Effector memory CD4-positive, alpha-beta T cell (primary cell): ENCODE data around the gene SRPX2.

ENCODE experiments used
- DNase-seq, 3 donors: peaks; one replicate each; pipeline ENCODE4 v3.0.0-alpha.2; 2020
- H3K27ac ChIP-seq: 2 replicates; pipeline ENCODE4 v1.7.0; 2013; ENCODE audit warnings: mild to moderate bottlenecking, low read length, moderate library complexity; ENCODE audit not compliant: insufficient read depth, poor library complexity, severe bottlenecking
- H3K27me3 ChIP-seq: replicated peaks from 2 replicates; pipeline ENCODE4 v1.7.0; 2013; ENCODE audit warnings: mild to moderate bottlenecking, low read length; ENCODE audit not compliant: insufficient read depth, control insufficient read depth, poor library complexity, severe bottlenecking
- H3K36me3 ChIP-seq: 2 replicates; pipeline ENCODE4 v1.7.0; 2013; ENCODE audit warnings: mild to moderate bottlenecking, low read length, moderate library complexity; ENCODE audit not compliant: control insufficient read depth, insufficient read depth
- H3K4me1 ChIP-seq: 2 replicates; pipeline ENCODE4 v1.7.0; 2013; ENCODE audit warnings: low read length, mild to moderate bottlenecking; ENCODE audit not compliant: control insufficient read depth, insufficient read depth, poor library complexity, severe bottlenecking
- H3K4me3 ChIP-seq: 2 replicates; pipeline ENCODE4 v1.7.0; 2013; ENCODE audit warnings: low read length, low read depth, mild to moderate bottlenecking; ENCODE audit not compliant: insufficient read depth, poor library complexity, severe bottlenecking
- H3K9me3 ChIP-seq: 2 replicates; pipeline ENCODE4 v1.7.0; 2013; ENCODE audit warnings: mild to moderate bottlenecking, low read length, moderate library complexity; ENCODE audit not compliant: control insufficient read depth

The SRPX2 gene

GRCh38 chrX:100673397-100673953 lies 29.5 kb downstream of the SRPX2 start:
- H3K27me3 ChIP-seq: no peaks in the 10 kb centered on the region
- H3K4me3 ChIP-seq: no peak overlapping the region
- H3K9me3 ChIP-seq: no peaks in the 10 kb centered on the region
- no peaks in the 10 kb centered on the region for H3K4me1 ChIP-seq
- H3K36me3 ChIP-seq: no peaks in the 10 kb centered on the region
- DNase-seq: no peak
- no peak overlapping the region for H3K27ac ChIP-seq

- H3K9me3 ChIP-seq: no peaks in the 10 kb centered on the region
- no peaks in the 10 kb centered on the region for H3K4me1 ChIP-seq
- H3K27ac ChIP-seq: no peak overlapping the region
- no peak overlapping the region for H3K4me3 ChIP-seq
- H3K36me3 ChIP-seq: no peaks in the 10 kb centered on the region
- H3K27me3 ChIP-seq: no peaks in the 10 kb centered on the region
- DNase-seq: no peak
These were observed 30.7 kb downstream of the SRPX2 start for GRCh38 chrX:100674705-100675104.

GRCh38 chrX:100677611-100678181 lies 33.7 kb downstream of the SRPX2 start:
- Histone ChIP-seq H3K27ac (no peak overlapping the region), H3K4me3 (no peak overlapping the region), H3K4me1 (no peaks in the 10 kb centered on the region), H3K27me3 (no peaks in the 10 kb centered on the region), H3K36me3 (no peaks in the 10 kb centered on the region), H3K9me3 (no peaks in the 10 kb centered on the region)
- no peak for DNase-seq

- Histone ChIP-seq H3K9me3 (no peaks in the 10 kb centered on the region), H3K27me3 (no peaks in the 10 kb centered on the region), H3K4me1 (no peaks in the 10 kb centered on the region), H3K27ac (no peak overlapping the region), H3K4me3 (no peak overlapping the region), H3K36me3 (no peaks in the 10 kb centered on the region)
- no peak for DNase-seq
These were observed 36.8 kb downstream of the SRPX2 start for GRCh38 chrX:100680756-100681155.

- Histone ChIP-seq H3K27ac (no peak overlapping the region), H3K27me3 (no peaks in the 10 kb centered on the region), H3K9me3 (no peaks in the 10 kb centered on the region), H3K36me3 (no peaks in the 10 kb centered on the region), H3K4me1 (no peaks in the 10 kb centered on the region), H3K4me3 (no peak overlapping the region)
- no peak for DNase-seq
These were observed 37.6 kb downstream of the SRPX2 start for GRCh38 chrX:100681599-100681998.

GRCh38 chrX:100682939-100683338 lies 38.9 kb downstream of the SRPX2 start:
- Histone ChIP-seq H3K36me3 (no peaks in the 10 kb centered on the region), H3K4me3 (no peak overlapping the region), H3K27me3 (no peaks in the 10 kb centered on the region), H3K9me3 (no peaks in the 10 kb centered on the region), H3K4me1 (no peaks in the 10 kb centered on the region), H3K27ac (no peak overlapping the region)
- DNase-seq: no peak

GRCh38 chrX:100685284-100685996 lies 41.4 kb downstream of the SRPX2 start:
- Histone ChIP-seq H3K36me3 (no peaks in the 10 kb centered on the region), H3K27me3 (no peaks in the 10 kb centered on the region), H3K9me3 (no peaks in the 10 kb centered on the region), H3K27ac (no peak overlapping the region), H3K4me1 (no peaks in the 10 kb centered on the region), H3K4me3 (no peak overlapping the region)
- DNase-seq: peak; percentile 9 to 47 (median 17)

GRCh38 chrX:100685997-100686305 lies 42.0 kb downstream of the SRPX2 start:
- H3K27me3 ChIP-seq: no peaks in the 10 kb centered on the region
- H3K27ac ChIP-seq: no peak overlapping the region
- no peak overlapping the region for H3K4me3 ChIP-seq
- no peak for DNase-seq
- no peaks in the 10 kb centered on the region for H3K9me3 ChIP-seq
- H3K4me1 ChIP-seq: no peaks in the 10 kb centered on the region
- H3K36me3 ChIP-seq: no peaks in the 10 kb centered on the region

- no peaks in the 10 kb centered on the region for H3K36me3 ChIP-seq
- H3K9me3 ChIP-seq: no peaks in the 10 kb centered on the region
- H3K27me3 ChIP-seq: no peaks in the 10 kb centered on the region
- no peak for DNase-seq
- no peak overlapping the region for H3K4me3 ChIP-seq
- no peaks in the 10 kb centered on the region for H3K4me1 ChIP-seq
- no peak overlapping the region for H3K27ac ChIP-seq
These were observed 43.1 kb downstream of the SRPX2 start for GRCh38 chrX:100687128-100687527.

- Histone ChIP-seq H3K27ac (no peak overlapping the region), H3K27me3 (no peaks in the 10 kb centered on the region), H3K36me3 (no peaks in the 10 kb centered on the region), H3K4me1 (no peaks in the 10 kb centered on the region), H3K4me3 (no peak overlapping the region), H3K9me3 (no peaks in the 10 kb centered on the region)
- DNase-seq: no peak
These were observed 43.5 kb downstream of the SRPX2 start for GRCh38 chrX:100687546-100687945.
